ENCODE results near the gene SLCO4A1.

Gene SLCO4A1

GRCh38 chr20:62690261-62690820, 48.0 kb downstream of the SLCO4A1 start:
- no peak for TF ChIP-seq POLR2AphosphoS5 (IDR thresholded peaks at IDR 0.05; ENCODE audit: low read depth, low read length)
- TF ChIP-seq FOXP2 (optimal IDR thresholded peaks at IDR 0.05; ENCODE audit: borderline replicate concordance, extremely low read depth, extremely low read length, insufficient read depth), result no peak
- no peak for TF ChIP-seq SIN3A (IDR thresholded peaks at IDR 0.05; ENCODE audit: borderline replicate concordance, insufficient read depth, low read length)
- TF ChIP-seq REST (IDR thresholded peaks at IDR 0.05; ENCODE audit: insufficient read depth in 1 of 2, low read depth in 2 of 2, low read length in 2 of 2), result no peak
- no peak for TF ChIP-seq TAF1 (IDR thresholded peaks at IDR 0.05; ENCODE audit: borderline replicate concordance, insufficient read depth, low read length)

- no peak for TF ChIP-seq REST (IDR thresholded peaks at IDR 0.05; ENCODE audit: insufficient read depth in 1 of 2, low read depth in 2 of 2, low read length in 2 of 2)
- TF ChIP-seq TAF1 (IDR thresholded peaks at IDR 0.05; ENCODE audit: borderline replicate concordance, insufficient read depth, low read length), result no peak
- TF ChIP-seq SIN3A (IDR thresholded peaks at IDR 0.05; ENCODE audit: borderline replicate concordance, insufficient read depth, low read length), result no peak
- no peak for TF ChIP-seq POLR2AphosphoS5 (IDR thresholded peaks at IDR 0.05; ENCODE audit: low read depth, low read length)
- no peak for TF ChIP-seq FOXP2 (optimal IDR thresholded peaks at IDR 0.05; ENCODE audit: borderline replicate concordance, extremely low read depth, extremely low read length, insufficient read depth)
Measured at GRCh38 chr20:62691487-62691886, 49.2 kb downstream of the SLCO4A1 start.

GRCh38 chr20:62692176-62692575, 49.9 kb downstream of the SLCO4A1 start:
- TF ChIP-seq TAF1 (IDR thresholded peaks at IDR 0.05; ENCODE audit: borderline replicate concordance, insufficient read depth, low read length) (no peak), SIN3A (IDR thresholded peaks at IDR 0.05; ENCODE audit: borderline replicate concordance, insufficient read depth, low read length) (no peak), REST (IDR thresholded peaks at IDR 0.05; ENCODE audit: insufficient read depth in 1 of 2, low read depth in 2 of 2, low read length in 2 of 2) (no peak), FOXP2 (optimal IDR thresholded peaks at IDR 0.05; ENCODE audit: borderline replicate concordance, extremely low read depth, extremely low read length, insufficient read depth) (no peak), POLR2AphosphoS5 (IDR thresholded peaks at IDR 0.05; ENCODE audit: low read depth, low read length) (no peak)

- no peak for TF ChIP-seq TAF1 (IDR thresholded peaks at IDR 0.05; ENCODE audit: borderline replicate concordance, insufficient read depth, low read length)
- TF ChIP-seq FOXP2 (optimal IDR thresholded peaks at IDR 0.05; ENCODE audit: borderline replicate concordance, extremely low read depth, extremely low read length, insufficient read depth), result no peak
- TF ChIP-seq POLR2AphosphoS5 (IDR thresholded peaks at IDR 0.05; ENCODE audit: low read depth, low read length), result no peak
- TF ChIP-seq SIN3A (IDR thresholded peaks at IDR 0.05; ENCODE audit: borderline replicate concordance, insufficient read depth, low read length), result no peak
- TF ChIP-seq REST (IDR thresholded peaks at IDR 0.05; ENCODE audit: insufficient read depth in 1 of 2, low read depth in 2 of 2, low read length in 2 of 2), result no peak
Measured at GRCh38 chr20:62692801-62693523, 50.7 kb downstream of the SLCO4A1 start.
